PC-3 (cell line): ENCODE data around the gene AUTS2.

Experiments
- EZH2phosphoT487 ChIP-seq: fragments of 300-600 bp; sonication (generic); IDR thresholded peaks from 2 replicates; pipeline ENCODE4 v1.6.1; 2018; ENCODE audit warnings: mild to moderate bottlenecking, antibody characterized with exemption, low read length, borderline replicate concordance
- TF ChIP-seq, protein P1 (sequence below): fragments of 300-600 bp; sonication (generic); conservative IDR thresholded peaks from 2 replicates; pipeline ENCODE4 v1.5.1; 2017; ENCODE audit warnings: antibody characterized with exemption, low read depth, mild to moderate bottlenecking, low read length

GRCh38 chr7:70573696-70574095 lies 975.4 kb downstream of the AUTS2 start:
- no peak for TF ChIP-seq EZH2phosphoT487
- TF ChIP-seq, protein P1, sequence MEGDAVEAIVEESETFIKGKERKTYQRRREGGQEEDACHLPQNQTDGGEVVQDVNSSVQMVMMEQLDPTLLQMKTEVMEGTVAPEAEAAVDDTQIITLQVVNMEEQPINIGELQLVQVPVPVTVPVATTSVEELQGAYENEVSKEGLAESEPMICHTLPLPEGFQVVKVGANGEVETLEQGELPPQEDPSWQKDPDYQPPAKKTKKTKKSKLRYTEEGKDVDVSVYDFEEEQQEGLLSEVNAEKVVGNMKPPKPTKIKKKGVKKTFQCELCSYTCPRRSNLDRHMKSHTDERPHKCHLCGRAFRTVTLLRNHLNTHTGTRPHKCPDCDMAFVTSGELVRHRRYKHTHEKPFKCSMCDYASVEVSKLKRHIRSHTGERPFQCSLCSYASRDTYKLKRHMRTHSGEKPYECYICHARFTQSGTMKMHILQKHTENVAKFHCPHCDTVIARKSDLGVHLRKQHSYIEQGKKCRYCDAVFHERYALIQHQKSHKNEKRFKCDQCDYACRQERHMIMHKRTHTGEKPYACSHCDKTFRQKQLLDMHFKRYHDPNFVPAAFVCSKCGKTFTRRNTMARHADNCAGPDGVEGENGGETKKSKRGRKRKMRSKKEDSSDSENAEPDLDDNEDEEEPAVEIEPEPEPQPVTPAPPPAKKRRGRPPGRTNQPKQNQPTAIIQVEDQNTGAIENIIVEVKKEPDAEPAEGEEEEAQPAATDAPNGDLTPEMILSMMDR, result no peak
